HuH-7.5 (cell line): ENCODE data around the gene IVNS1ABP.
"Not testable (repeated sequence)": the region's sequence is repeated elsewhere in the genome, so short reads cannot be mapped to it uniquely, and the experiment has no call there.

ENCODE experiments used
- DNase-seq: peaks from one replicate; pipeline ENCODE4 v3.0.0; 2011; ENCODE audit warnings: low spot score

Gene IVNS1ABP

GRCh38 chr1:185328255-185328654, 11.2 kb upstream of the IVNS1ABP start:
- no peak for DNase-seq

GRCh38 chr1:185325413-185325812, 8.4 kb upstream of the IVNS1ABP start:
- DNase-seq: no peak

- DNase-seq: no peak
Observed at GRCh38 chr1:185324118-185324517, 7.1 kb upstream of the IVNS1ABP start.

GRCh38 chr1:185322636-185323035, 5.6 kb upstream of the IVNS1ABP start:
- DNase-seq: no peak

GRCh38 chr1:185321653-185322221, 4.7 kb upstream of the IVNS1ABP start:
- DNase-seq: not testable (repeated sequence)

- not testable (repeated sequence) for DNase-seq
Observed at GRCh38 chr1:185321104-185321503, 4.1 kb upstream of the IVNS1ABP start.

GRCh38 chr1:185319139-185319475, 2.1 kb upstream of the IVNS1ABP start:
- no peak for DNase-seq

- no peak for DNase-seq
Observed at GRCh38 chr1:185318431-185319138, 1.5 kb upstream of the IVNS1ABP start.

GRCh38 chr1:185317886-185318310, 855 bp upstream of the IVNS1ABP start:
- peak; percentile 18 for DNase-seq

GRCh38 chr1:185316163-185317033, 645 bp downstream of the IVNS1ABP start:
- peak; percentile 64 for DNase-seq

GRCh38 chr1:185315445-185316071, 1.5 kb downstream of the IVNS1ABP start:
- no peak for DNase-seq

- DNase-seq: no peak
Observed at GRCh38 chr1:185314411-185314810, 2.6 kb downstream of the IVNS1ABP start.

- DNase-seq: no peak
Observed at GRCh38 chr1:185312361-185313138, 4.5 kb downstream of the IVNS1ABP start.

GRCh38 chr1:185311589-185312225, 5.3 kb downstream of the IVNS1ABP start:
- DNase-seq: no peak

- no peak for DNase-seq
Observed at GRCh38 chr1:185309566-185309965, 7.5 kb downstream of the IVNS1ABP start.

- no peak for DNase-seq
Observed at GRCh38 chr1:185308126-185308525, 8.9 kb downstream of the IVNS1ABP start.

GRCh38 chr1:185305419-185305818, 11.6 kb downstream of the IVNS1ABP start:
- DNase-seq: no peak

- DNase-seq: no peak
Observed at GRCh38 chr1:185300152-185300551, 16.9 kb downstream of the IVNS1ABP start.

- no peak for DNase-seq
Observed at GRCh38 chr1:185297982-185298381, 19.1 kb downstream of the IVNS1ABP start.

- no peak for DNase-seq
Observed at GRCh38 chr1:185295091-185295490, 22.0 kb downstream of the IVNS1ABP start.

- DNase-seq: no peak
Observed at GRCh38 chr1:185293967-185294542, 23.0 kb downstream of the IVNS1ABP start.
